ENCODE measurements around the gene GPC5. TPM values are rescaled to one million over a fixed set of nuclear protein-coding genes. Genes with fewer than 3 reads are reported as not detected.

GPC5 gene
- total and polyA plus RNA-seq, 2 of the 13 experiments (the other 11 are each of a cell fraction or from before 2014, with no cell fraction given), result 0.02 to 0.07 TPM

DNA sequence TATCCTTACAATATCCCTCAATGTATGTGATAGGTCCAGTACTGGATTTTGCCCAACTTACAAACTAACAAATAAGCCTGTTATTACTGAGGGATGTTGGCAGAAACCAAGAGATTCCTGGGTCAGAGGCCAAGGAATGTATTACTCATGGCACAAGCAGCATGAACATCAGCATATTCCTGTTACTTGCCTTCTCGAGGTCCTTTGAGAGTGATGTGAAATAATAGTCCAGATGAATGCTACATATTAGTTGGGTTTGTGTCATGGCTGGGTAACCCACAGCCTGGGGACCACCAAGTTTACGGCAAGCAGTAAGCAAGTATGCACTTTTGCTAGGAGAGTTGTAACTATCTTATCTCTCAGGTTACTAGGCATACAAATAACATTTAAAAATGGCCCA, 1443.7 kb downstream of the GPC5 start:
- no peaks in the 10 kb centered on the region for H3K4me1 ChIP-seq (ENCODE audit: insufficient read depth, low read length)
- no peak overlapping the region for H3K4me2 ChIP-seq (ENCODE audit: low read depth, low read length)
- BruUV-seq (replicated peaks), result no TSS peak
- ChIA-PET POLR2A (no interaction called here), CTCF (ENCODE audit: low intra/inter-chr PET ratio, low total read pairs) (no interaction called here)
- ATAC-seq (no peak), FAIRE-seq (no peak), DNase-seq (ENCODE audit: low spot score) (no peak)
- no peaks in the 10 kb centered on the region; a peak in 1 of 5 replicates for H3K27me3 ChIP-seq (ENCODE audit: control insufficient read depth in 1 of 2, insufficient read depth in 2 of 2, low read length in 2 of 2)
- no peak for TF ChIP-seq NFE2 (CRISPR knock-in tag; IDR thresholded peaks at IDR 0.05)
- TF ChIP-seq, protein P1, sequence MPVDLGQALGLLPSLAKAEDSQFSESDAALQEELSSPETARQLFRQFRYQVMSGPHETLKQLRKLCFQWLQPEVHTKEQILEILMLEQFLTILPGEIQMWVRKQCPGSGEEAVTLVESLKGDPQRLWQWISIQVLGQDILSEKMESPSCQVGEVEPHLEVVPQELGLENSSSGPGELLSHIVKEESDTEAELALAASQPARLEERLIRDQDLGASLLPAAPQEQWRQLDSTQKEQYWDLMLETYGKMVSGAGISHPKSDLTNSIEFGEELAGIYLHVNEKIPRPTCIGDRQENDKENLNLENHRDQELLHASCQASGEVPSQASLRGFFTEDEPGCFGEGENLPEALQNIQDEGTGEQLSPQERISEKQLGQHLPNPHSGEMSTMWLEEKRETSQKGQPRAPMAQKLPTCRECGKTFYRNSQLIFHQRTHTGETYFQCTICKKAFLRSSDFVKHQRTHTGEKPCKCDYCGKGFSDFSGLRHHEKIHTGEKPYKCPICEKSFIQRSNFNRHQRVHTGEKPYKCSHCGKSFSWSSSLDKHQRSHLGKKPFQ (CRISPR knock-in tag; IDR thresholded peaks at IDR 0.05; ENCODE audit: insufficient replicate concordance), result no peak
- no peak for TF ChIP-seq SRSF4 (IDR thresholded peaks at IDR 0.05; ENCODE audit: low read depth, low read length, poor library complexity, severe bottlenecking)
- TF ChIP-seq, protein P2, sequence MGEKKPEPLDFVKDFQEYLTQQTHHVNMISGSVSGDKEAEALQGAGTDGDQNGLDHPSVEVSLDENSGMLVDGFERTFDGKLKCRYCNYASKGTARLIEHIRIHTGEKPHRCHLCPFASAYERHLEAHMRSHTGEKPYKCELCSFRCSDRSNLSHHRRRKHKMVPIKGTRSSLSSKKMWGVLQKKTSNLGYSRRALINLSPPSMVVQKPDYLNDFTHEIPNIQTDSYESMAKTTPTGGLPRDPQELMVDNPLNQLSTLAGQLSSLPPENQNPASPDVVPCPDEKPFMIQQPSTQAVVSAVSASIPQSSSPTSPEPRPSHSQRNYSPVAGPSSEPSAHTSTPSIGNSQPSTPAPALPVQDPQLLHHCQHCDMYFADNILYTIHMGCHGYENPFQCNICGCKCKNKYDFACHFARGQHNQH (CRISPR knock-in tag; IDR thresholded peaks at IDR 0.05), result no peak
- TF ChIP-seq ZNF773 (CRISPR knock-in tag; IDR thresholded peaks at IDR 0.05; ENCODE audit: borderline replicate concordance), result no peak
- in situ Hi-C loops (cut with HindIII; ENCODE audit: extremely low pct_ligation_motif_present, low pct_unique_long_range_greater_than_20kb) (no loop called here), intact Hi-C loops (cut with micrococcal nuclease; ENCODE audit: unreplicated experiment) (no loop called here)
- WGBS (ENCODE audit: low lambda C conversion rate), result 50% methylated on average over 2 of the region's 2 CpGs
- no peak overlapping the region for H3K4me3 ChIP-seq (replicated peaks in 1 of 3; ENCODE audit: insufficient read depth in 1 of 3, low read depth in 2 of 3, low read length in 3 of 3)
- H3K36me3 ChIP-seq (replicated peaks in 1 of 2; ENCODE audit: control insufficient read depth in 1 of 2, insufficient read depth in 2 of 2, low read length in 2 of 2), result no peaks in the 10 kb centered on the region
- no peak overlapping the region for H2AFZ ChIP-seq (ENCODE audit: low read length)
- H3K9me3 ChIP-seq (ENCODE audit: low read length), result no peaks in the 10 kb centered on the region
- H4K20me1 ChIP-seq (ENCODE audit: insufficient read depth, low read length), result no peaks in the 10 kb centered on the region
- no peaks in the 10 kb centered on the region for H3K79me2 ChIP-seq (ENCODE audit: insufficient read depth, low read length)
- no peak overlapping the region for H3K9ac ChIP-seq (ENCODE audit: insufficient read depth, low read depth, low read length)
- no peak overlapping the region for H3K27ac ChIP-seq (ENCODE audit: extremely low read length, insufficient read depth, low read length)

DNA sequence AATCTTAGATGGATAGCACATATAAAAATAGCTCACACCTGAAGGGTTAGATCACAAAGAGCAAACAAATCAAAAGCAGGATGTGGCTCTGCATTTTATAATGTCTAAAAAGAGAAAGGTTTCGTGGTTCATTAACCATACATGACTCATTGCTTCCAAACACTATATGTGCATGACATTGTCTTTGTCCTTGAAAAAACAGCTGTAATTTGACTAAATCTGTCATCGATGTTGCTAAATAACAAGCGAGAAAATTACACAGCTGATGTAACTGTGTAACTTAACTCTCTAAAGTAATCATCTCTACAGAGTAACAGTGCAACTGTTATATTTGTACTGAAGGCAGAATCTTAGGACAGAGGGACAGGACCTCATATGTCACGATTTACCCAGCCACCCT, 1445.1 kb downstream of the GPC5 start:
- in situ Hi-C loops (cut with HindIII; ENCODE audit: extremely low pct_ligation_motif_present, low pct_unique_long_range_greater_than_20kb) (no loop called here), intact Hi-C loops (cut with micrococcal nuclease; ENCODE audit: unreplicated experiment) (no loop called here)
- no peak overlapping the region for H3K9ac ChIP-seq (ENCODE audit: insufficient read depth, low read depth, low read length)
- no peak overlapping the region for H3K4me3 ChIP-seq (replicated peaks in 1 of 3; ENCODE audit: insufficient read depth in 1 of 3, low read depth in 2 of 3, low read length in 3 of 3)
- no peak for ATAC-seq
- no peaks in the 10 kb centered on the region for H3K4me1 ChIP-seq (ENCODE audit: insufficient read depth, low read length)
- H3K27me3 ChIP-seq (ENCODE audit: control insufficient read depth in 1 of 2, insufficient read depth in 2 of 2, low read length in 2 of 2), result no peaks in the 10 kb centered on the region
- no peaks in the 10 kb centered on the region for H3K9me3 ChIP-seq (ENCODE audit: low read length)
- ChIA-PET POLR2A (no interaction called here), CTCF (ENCODE audit: low intra/inter-chr PET ratio, low total read pairs) (no interaction called here)
- H3K79me2 ChIP-seq (ENCODE audit: insufficient read depth, low read length), result no peaks in the 10 kb centered on the region
- DNase-seq (ENCODE audit: low spot score), result no peak
- H2AFZ ChIP-seq (ENCODE audit: low read length), result no peak overlapping the region
- WGBS (ENCODE audit: low lambda C conversion rate), result 0% methylated on average over 4 of the region's 4 CpGs
- no TSS peak for BruUV-seq (replicated peaks)
- H3K27ac ChIP-seq (ENCODE audit: extremely low read length, insufficient read depth, low read length), result no peak overlapping the region
- H4K20me1 ChIP-seq (ENCODE audit: insufficient read depth, low read length), result no peaks in the 10 kb centered on the region
- H3K4me2 ChIP-seq (ENCODE audit: low read depth, low read length), result no peak overlapping the region
- no peak for FAIRE-seq
- H3K36me3 ChIP-seq (replicated peaks in 1 of 2; ENCODE audit: control insufficient read depth in 1 of 2, insufficient read depth in 2 of 2, low read length in 2 of 2), result no peaks in the 10 kb centered on the region
- TF ChIP-seq, protein P3, sequence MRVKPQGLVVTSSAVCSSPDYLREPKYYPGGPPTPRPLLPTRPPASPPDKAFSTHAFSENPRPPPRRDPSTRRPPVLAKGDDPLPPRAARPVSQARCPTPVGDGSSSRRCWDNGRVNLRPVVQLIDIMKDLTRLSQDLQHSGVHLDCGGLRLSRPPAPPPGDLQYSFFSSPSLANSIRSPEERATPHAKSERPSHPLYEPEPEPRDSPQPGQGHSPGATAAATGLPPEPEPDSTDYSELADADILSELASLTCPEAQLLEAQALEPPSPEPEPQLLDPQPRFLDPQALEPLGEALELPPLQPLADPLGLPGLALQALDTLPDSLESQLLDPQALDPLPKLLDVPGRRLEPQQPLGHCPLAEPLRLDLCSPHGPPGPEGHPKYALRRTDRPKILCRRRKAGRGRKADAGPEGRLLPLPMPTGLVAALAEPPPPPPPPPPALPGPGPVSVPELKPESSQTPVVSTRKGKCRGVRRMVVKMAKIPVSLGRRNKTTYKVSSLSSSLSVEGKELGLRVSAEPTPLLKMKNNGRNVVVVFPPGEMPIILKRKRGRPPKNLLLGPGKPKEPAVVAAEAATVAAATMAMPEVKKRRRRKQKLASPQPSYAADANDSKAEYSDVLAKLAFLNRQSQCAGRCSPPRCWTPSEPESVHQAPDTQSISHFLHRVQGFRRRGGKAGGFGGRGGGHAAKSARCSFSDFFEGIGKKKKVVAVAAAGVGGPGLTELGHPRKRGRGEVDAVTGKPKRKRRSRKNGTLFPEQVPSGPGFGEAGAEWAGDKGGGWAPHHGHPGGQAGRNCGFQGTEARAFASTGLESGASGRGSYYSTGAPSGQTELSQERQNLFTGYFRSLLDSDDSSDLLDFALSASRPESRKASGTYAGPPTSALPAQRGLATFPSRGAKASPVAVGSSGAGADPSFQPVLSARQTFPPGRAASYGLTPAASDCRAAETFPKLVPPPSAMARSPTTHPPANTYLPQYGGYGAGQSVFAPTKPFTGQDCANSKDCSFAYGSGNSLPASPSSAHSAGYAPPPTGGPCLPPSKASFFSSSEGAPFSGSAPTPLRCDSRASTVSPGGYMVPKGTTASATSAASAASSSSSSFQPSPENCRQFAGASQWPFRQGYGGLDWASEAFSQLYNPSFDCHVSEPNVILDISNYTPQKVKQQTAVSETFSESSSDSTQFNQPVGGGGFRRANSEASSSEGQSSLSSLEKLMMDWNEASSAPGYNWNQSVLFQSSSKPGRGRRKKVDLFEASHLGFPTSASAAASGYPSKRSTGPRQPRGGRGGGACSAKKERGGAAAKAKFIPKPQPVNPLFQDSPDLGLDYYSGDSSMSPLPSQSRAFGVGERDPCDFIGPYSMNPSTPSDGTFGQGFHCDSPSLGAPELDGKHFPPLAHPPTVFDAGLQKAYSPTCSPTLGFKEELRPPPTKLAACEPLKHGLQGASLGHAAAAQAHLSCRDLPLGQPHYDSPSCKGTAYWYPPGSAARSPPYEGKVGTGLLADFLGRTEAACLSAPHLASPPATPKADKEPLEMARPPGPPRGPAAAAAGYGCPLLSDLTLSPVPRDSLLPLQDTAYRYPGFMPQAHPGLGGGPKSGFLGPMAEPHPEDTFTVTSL (CRISPR knock-in tag; IDR thresholded peaks at IDR 0.05; ENCODE audit: borderline replicate concordance), result no peak
- TF ChIP-seq, protein P4, sequence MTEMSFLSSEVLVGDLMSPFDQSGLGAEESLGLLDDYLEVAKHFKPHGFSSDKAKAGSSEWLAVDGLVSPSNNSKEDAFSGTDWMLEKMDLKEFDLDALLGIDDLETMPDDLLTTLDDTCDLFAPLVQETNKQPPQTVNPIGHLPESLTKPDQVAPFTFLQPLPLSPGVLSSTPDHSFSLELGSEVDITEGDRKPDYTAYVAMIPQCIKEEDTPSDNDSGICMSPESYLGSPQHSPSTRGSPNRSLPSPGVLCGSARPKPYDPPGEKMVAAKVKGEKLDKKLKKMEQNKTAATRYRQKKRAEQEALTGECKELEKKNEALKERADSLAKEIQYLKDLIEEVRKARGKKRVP (CRISPR knock-in tag; IDR thresholded peaks at IDR 0.05), result peak in 1 of 2 experiments; percentile 62; a peak in 2 of 4 replicates

Data from HepG2 (cell line).